ENCODE data around the gene UGT1A10.

UGT1A10 gene

DNA sequence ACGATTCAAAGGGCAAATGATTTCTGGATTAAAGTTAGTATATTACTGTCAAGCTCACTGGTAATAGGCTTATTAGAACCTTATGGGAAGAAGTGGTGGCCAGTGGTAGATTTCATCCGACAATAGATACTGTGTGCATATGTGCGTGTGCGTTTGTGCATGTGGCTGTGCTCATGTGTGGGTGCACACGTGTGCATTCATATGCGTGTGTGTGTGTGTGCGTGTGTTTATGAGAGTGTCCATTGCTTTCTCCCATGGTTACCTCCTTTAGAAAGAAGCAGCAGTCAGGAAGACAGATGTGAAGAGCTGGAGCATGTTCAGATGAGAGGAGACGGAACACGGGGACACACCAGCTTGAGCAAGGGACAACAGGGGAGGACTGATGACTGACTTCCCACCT, 133.0 kb downstream of the UGT1A10 start:
- TF ChIP-seq, protein P1, sequence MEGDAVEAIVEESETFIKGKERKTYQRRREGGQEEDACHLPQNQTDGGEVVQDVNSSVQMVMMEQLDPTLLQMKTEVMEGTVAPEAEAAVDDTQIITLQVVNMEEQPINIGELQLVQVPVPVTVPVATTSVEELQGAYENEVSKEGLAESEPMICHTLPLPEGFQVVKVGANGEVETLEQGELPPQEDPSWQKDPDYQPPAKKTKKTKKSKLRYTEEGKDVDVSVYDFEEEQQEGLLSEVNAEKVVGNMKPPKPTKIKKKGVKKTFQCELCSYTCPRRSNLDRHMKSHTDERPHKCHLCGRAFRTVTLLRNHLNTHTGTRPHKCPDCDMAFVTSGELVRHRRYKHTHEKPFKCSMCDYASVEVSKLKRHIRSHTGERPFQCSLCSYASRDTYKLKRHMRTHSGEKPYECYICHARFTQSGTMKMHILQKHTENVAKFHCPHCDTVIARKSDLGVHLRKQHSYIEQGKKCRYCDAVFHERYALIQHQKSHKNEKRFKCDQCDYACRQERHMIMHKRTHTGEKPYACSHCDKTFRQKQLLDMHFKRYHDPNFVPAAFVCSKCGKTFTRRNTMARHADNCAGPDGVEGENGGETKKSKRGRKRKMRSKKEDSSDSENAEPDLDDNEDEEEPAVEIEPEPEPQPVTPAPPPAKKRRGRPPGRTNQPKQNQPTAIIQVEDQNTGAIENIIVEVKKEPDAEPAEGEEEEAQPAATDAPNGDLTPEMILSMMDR (conservative IDR thresholded peaks at IDR 0.05; ENCODE audit: low read length), result no peak
- no peak overlapping the region for H3K4me3 ChIP-seq (ENCODE audit: low read length)

DNA sequence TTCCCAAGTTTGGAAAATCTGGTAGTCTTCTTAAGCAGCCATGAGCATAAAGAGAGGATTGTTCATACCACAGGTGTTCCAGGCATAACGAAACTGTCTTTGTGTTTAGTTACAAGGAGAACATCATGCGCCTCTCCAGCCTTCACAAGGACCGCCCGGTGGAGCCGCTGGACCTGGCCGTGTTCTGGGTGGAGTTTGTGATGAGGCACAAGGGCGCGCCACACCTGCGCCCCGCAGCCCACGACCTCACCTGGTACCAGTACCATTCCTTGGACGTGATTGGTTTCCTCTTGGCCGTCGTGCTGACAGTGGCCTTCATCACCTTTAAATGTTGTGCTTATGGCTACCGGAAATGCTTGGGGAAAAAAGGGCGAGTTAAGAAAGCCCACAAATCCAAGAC, 135.9 kb downstream of the UGT1A10 start:
- DNase-seq (ENCODE audit: low read depth), result no peak
- TF ChIP-seq, protein P1 (conservative IDR thresholded peaks at IDR 0.05; ENCODE audit: low read length), result no peak
- H3K4me3 ChIP-seq (ENCODE audit: low read length), result no peak overlapping the region

More for the DNA sequence above, 133.0 kb downstream of the UGT1A10 start:
- DNase-seq (ENCODE audit: low read depth), result no peak

DNA sequence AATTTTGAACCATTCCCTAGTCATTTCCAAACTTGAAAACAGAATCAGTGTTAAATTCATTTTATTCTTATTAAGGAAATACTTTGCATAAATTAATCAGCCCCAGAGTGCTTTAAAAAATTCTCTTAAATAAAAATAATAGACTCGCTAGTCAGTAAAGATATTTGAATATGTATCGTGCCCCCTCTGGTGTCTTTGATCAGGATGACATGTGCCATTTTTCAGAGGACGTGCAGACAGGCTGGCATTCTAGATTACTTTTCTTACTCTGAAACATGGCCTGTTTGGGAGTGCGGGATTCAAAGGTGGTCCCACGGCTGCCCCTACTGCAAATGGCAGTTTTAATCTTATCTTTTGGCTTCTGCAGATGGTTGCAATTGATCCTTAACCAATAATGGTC, 136.3 kb downstream of the UGT1A10 start:
- DNase-seq (ENCODE audit: low read depth), result no peak
- TF ChIP-seq, protein P1 (conservative IDR thresholded peaks at IDR 0.05; ENCODE audit: low read length), result no peak
- H3K4me3 ChIP-seq (ENCODE audit: low read length), result no peak overlapping the region

DNA sequence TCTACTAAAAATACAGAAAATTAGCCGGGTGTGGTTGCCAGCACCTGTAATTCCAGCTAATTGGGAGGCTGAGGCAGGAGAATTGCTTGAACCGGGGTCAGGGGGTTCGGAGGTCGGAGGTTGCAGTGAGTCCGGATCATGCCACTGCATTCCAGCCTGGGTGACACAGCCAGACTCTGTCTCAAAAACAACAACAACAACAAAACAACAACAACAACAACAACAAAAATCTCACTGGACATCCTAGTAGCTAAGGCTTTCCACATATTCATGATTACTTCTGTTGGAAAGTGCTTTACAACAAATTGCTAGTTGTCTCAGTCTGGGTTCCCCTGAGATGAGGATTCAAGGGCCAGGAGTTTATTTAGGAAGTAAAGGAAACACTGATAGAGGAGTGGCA, 137.6 kb downstream of the UGT1A10 start:
- no peak overlapping the region for H3K4me3 ChIP-seq (ENCODE audit: low read length)
- TF ChIP-seq, protein P1 (conservative IDR thresholded peaks at IDR 0.05; ENCODE audit: low read length), result no peak
- DNase-seq (ENCODE audit: low read depth), result no peak

DNA sequence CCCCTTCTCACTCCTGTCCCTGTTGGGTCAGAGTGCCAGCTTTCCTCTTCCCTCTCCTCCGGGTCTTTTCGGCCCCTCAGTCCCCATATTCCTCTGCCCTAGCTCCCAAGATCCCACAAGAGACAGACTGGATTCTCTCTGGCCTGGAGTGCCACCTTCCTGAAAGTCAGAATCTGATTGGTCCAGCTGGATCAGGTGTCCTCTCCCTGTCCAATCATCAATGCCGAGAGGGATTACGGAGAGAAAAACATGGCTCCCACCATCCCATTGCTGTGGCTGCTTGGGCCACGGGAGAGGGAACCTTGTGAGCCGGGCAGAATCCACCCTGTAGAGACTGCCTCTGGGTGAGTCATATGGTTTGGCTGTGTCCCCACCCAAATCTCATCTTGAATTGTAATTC, 139.2 kb downstream of the UGT1A10 start:
- TF ChIP-seq, protein P1 (conservative IDR thresholded peaks at IDR 0.05; ENCODE audit: low read length), result no peak
- no peak for DNase-seq (ENCODE audit: low read depth)
- no peak overlapping the region for H3K4me3 ChIP-seq (ENCODE audit: low read length)

DNA sequence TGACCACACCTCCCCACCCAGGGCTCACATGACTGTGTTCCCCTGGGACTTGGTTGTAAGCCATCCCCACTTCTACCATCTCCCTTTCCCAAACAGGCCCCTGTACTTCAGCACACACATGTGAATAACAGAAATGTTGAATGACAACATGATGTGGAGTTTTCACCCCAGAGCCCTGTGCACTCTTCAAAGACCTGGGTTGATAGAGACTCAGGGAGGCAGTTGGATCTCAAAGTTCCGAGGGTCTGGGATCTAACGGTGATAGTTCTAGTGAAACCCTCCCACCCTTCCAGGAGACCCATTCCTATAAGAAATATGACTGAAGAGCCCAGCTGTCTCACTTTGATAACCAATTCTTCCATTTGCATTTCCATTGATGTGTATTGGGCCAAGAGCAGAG, 141.8 kb downstream of the UGT1A10 start, which contains the start of gene MROH2A:
Gene MROH2A (plus strand): TSS at position 301 of the 400 bp plus-strand sequence. CDS start 1,029 bp downstream, outside the sequence.
- no peak within 1 kb of the TSS for H3K4me3 ChIP-seq (ENCODE audit: low read length)
- no peak for DNase-seq (ENCODE audit: low read depth)
- TF ChIP-seq, protein P1 (conservative IDR thresholded peaks at IDR 0.05; ENCODE audit: low read length), result no peak

DNA sequence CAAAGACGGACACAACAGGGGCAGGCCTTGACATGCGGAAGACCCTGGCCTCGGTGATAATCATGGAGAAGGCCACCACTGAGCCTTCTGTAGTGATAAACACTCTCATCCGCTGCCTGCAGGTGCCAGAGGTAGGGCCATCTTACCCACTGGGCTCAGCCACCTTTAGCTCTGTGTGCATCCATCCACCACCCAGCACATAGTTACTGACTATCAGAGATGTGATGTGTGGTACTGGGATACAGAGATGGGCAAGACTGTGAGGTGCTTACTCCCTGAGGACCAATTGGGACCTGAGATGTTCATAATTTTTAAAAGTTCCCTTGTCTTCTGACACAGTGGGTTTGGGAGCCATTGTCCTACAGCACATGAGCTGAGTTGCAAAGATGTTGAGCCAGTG, 143.5 kb downstream of the UGT1A10 start:
- H3K4me3 ChIP-seq (ENCODE audit: low read length), result no peak overlapping the region
- DNase-seq (ENCODE audit: low read depth), result no peak
- TF ChIP-seq, protein P1 (conservative IDR thresholded peaks at IDR 0.05; ENCODE audit: low read length), result no peak

All from AG10803 (cell line).